ENCODE data around the gene HOXA6. TPM values are rescaled to one million over a fixed set of nuclear protein-coding genes. Genes with fewer than 3 reads are reported as not detected.
A peak's percentile ranks its signal among the peaks of the same experiment; 100 is the strongest.

The HOXA6 gene
- total RNA-seq, 1 experiment from 2014 or later: 12.4 TPM

GRCh38 chr7:27179503-27180430 lies 32.2 kb upstream of the HOXA6 start:
- BruUV-seq (replicated peaks): no TSS peak
- peaks cover 12% of the 10 kb centered on the region for H3K36me3 Mint-ChIP-seq (ENCODE audit: insufficient read depth, unreplicated experiment)
- no peak overlapping the region for H3K27ac Mint-ChIP-seq (ENCODE audit: unreplicated experiment)
- peaks cover 15% of the 10 kb centered on the region for H3K4me1 Mint-ChIP-seq (ENCODE audit: low read depth, unreplicated experiment)
- DNase-seq: peak; percentile 90
- H3K4me3 Mint-ChIP-seq (ENCODE audit: low read depth, unreplicated experiment): peak overlapping the region; percentile 56
- H3K27me3 Mint-ChIP-seq (ENCODE audit: unreplicated experiment): peaks cover 6% of the 10 kb centered on the region
- intact Hi-C loops (cut with micrococcal nuclease; ENCODE audit: unreplicated experiment): no loop called here
- TF ChIP-seq, protein P1, sequence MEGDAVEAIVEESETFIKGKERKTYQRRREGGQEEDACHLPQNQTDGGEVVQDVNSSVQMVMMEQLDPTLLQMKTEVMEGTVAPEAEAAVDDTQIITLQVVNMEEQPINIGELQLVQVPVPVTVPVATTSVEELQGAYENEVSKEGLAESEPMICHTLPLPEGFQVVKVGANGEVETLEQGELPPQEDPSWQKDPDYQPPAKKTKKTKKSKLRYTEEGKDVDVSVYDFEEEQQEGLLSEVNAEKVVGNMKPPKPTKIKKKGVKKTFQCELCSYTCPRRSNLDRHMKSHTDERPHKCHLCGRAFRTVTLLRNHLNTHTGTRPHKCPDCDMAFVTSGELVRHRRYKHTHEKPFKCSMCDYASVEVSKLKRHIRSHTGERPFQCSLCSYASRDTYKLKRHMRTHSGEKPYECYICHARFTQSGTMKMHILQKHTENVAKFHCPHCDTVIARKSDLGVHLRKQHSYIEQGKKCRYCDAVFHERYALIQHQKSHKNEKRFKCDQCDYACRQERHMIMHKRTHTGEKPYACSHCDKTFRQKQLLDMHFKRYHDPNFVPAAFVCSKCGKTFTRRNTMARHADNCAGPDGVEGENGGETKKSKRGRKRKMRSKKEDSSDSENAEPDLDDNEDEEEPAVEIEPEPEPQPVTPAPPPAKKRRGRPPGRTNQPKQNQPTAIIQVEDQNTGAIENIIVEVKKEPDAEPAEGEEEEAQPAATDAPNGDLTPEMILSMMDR (IDR thresholded peaks at IDR 0.05; ENCODE audit: unreplicated experiment): peak; percentile 91
- CTCF ChIA-PET: interaction anchor here (0.7 to 1.7 kb wide), 10 partner anchors 11 to 595 kb away, joined by 3 to 6 read pairs (median 4); partner anchors contain the start of gene HOXA13
- no peaks in the 10 kb centered on the region for H3K9me3 Mint-ChIP-seq (ENCODE audit: low read depth, unreplicated experiment)

DNA sequence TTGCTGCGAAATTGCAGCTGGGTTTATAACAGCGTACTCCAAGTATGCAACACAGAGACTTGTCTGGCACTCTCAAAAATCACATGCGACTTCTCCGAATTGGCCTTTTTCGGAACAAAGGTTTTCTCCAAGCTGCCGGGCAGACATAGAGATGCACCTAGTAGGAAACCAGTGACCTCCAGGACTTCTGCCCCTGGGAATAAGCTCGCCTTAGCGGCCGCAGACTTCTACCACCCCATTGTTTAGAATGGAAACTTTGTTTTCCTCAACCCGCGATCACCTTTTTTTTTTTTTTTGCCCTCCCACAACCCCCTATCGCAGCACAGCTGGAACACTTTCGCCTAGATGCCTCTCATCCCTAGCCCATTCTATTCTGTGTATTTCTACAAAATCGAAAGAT lies 31.5 kb upstream of the HOXA6 start:
- no peak overlapping the region for H3K27ac Mint-ChIP-seq (ENCODE audit: unreplicated experiment)

GRCh38 chr7:27178366-27178765 lies 30.8 kb upstream of the HOXA6 start:
- TF ChIP-seq, protein P1 (IDR thresholded peaks at IDR 0.05; ENCODE audit: unreplicated experiment): no peak
- BruUV-seq (replicated peaks): no TSS peak
- intact Hi-C loops (cut with micrococcal nuclease; ENCODE audit: unreplicated experiment): no loop called here
- no peaks in the 10 kb centered on the region for H3K27me3 Mint-ChIP-seq (ENCODE audit: unreplicated experiment)
- H3K27ac Mint-ChIP-seq (ENCODE audit: unreplicated experiment): no peak overlapping the region
- peaks cover 11% of the 10 kb centered on the region for H3K36me3 Mint-ChIP-seq (ENCODE audit: insufficient read depth, unreplicated experiment)
- H3K9me3 Mint-ChIP-seq (ENCODE audit: low read depth, unreplicated experiment): no peaks in the 10 kb centered on the region
- CTCF ChIA-PET: interaction anchor here (0.6 to 1.4 kb wide), 2 partner anchors 16 to 463 kb away, joined by 3 read pairs; no protein-coding TSS in a partner anchor
- H3K4me3 Mint-ChIP-seq (ENCODE audit: low read depth, unreplicated experiment): no peak overlapping the region
- peaks cover 11% of the 10 kb centered on the region for H3K4me1 Mint-ChIP-seq (ENCODE audit: low read depth, unreplicated experiment)
- DNase-seq: no peak

More for the DNA sequence above, 31.5 kb upstream of the HOXA6 start:
- no peaks in the 10 kb centered on the region for H3K27me3 Mint-ChIP-seq (ENCODE audit: unreplicated experiment)
- DNase-seq: no peak
- TF ChIP-seq, protein P1 (IDR thresholded peaks at IDR 0.05; ENCODE audit: unreplicated experiment): no peak
- peaks cover 8% of the 10 kb centered on the region for H3K36me3 Mint-ChIP-seq (ENCODE audit: insufficient read depth, unreplicated experiment)
- CTCF ChIA-PET: interaction anchor here (0.6 to 1.7 kb wide), 6 partner anchors 10 to 596 kb away, joined by 3 to 6 read pairs (median 4); no protein-coding TSS in a partner anchor
- peaks cover 11% of the 10 kb centered on the region for H3K4me1 Mint-ChIP-seq (ENCODE audit: low read depth, unreplicated experiment)
- H3K9me3 Mint-ChIP-seq (ENCODE audit: low read depth, unreplicated experiment): no peaks in the 10 kb centered on the region
- peak overlapping the region; percentile 56 for H3K4me3 Mint-ChIP-seq (ENCODE audit: low read depth, unreplicated experiment)
- intact Hi-C loops (cut with micrococcal nuclease; ENCODE audit: unreplicated experiment): no loop called here
- no TSS peak for BruUV-seq (replicated peaks)

DNA sequence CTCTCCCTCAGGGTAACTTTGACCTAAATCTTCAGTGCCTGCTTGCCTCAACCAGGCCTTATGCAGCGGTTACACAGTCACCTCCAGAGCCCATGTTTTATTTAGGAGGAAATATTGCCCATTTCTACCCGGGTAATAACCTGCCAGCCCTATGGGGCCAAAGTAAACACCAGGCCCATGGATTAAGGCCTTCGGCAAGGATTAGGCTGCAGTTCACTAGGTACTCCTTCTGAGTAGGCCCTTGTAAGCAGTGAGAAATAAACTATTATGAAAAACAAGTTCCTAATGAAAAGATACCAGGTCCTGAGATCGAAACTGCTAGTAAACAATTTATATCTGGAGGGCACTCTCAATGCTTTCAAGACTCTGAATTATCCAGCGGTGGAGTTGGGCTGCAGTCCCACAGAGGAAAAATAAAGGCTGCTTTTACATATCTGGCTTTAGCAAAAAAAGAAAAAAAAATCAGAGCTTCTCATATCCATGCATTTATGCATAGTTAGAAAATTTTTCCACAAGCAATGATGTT lies 30.3 kb upstream of the HOXA6 start:
- BruUV-seq (replicated peaks): no TSS peak
- CTCF ChIA-PET: interaction anchor here (1.4 kb wide), 2 partner anchors 11 to 16 kb away, joined by 3 read pairs; no protein-coding TSS in a partner anchor
- TF ChIP-seq, protein P1 (IDR thresholded peaks at IDR 0.05; ENCODE audit: unreplicated experiment): no peak

More for the DNA sequence above, 30.3 kb upstream of the HOXA6 start:
- Mint-ChIP-seq H3K9me3 (ENCODE audit: low read depth, unreplicated experiment) (no peaks in the 10 kb centered on the region), H3K27ac (ENCODE audit: unreplicated experiment) (no peak overlapping the region), H3K4me3 (ENCODE audit: low read depth, unreplicated experiment) (no peak overlapping the region), H3K4me1 (ENCODE audit: low read depth, unreplicated experiment) (peaks cover 11% of the 10 kb centered on the region), H3K36me3 (ENCODE audit: insufficient read depth, unreplicated experiment) (peaks cover 16% of the 10 kb centered on the region), H3K27me3 (ENCODE audit: unreplicated experiment) (no peaks in the 10 kb centered on the region)
- no peak for DNase-seq
- intact Hi-C loops (cut with micrococcal nuclease; ENCODE audit: unreplicated experiment): no loop called here
